IMR-90 (cell line): Measurements from ENCODE around the gene TPPP. TPM values are rescaled to one million over a fixed set of nuclear protein-coding genes. Genes with fewer than 3 reads are reported as not detected.

Experiments
- ATAC-seq: fragments of 200-7000 bp; cut with Tn5 transposase; 2 replicates; pipeline ENCODE4 v1.9.1; 2020; ENCODE audit warnings: low read depth, mild to moderate bottlenecking, moderate library complexity
- BruUV-seq: library from RNA; stranded (reverse); fragments of 400-500 nt; replicated peaks from 2 replicates; lab custom pipeline; 2021; lab: Mats Ljungman, UMichigan
- CTCF ChIA-PET: fragments of 300-600 bp; formaldehyde crosslinking; extraction: SDS; loops from one replicate; lab custom pipeline; 2021; ENCODE audit warnings: antibody characterized with exemption; lab: Yijun Ruan, JAX
- POLR2A ChIA-PET: fragments of 300-600 bp; sonication (Branson Sonifier 250); formaldehyde crosslinking; loops from one replicate; lab custom pipeline; 2022; ENCODE audit warnings: antibody characterized with exemption; ENCODE audit not compliant: unreplicated experiment; lab: Charles Lee
- DNase-seq: peaks from one replicate; pipeline ENCODE4 v3.0.0; 2013
- H2AFZ ChIP-seq: replicated peaks from 2 replicates; pipeline ENCODE3; 2013; ENCODE audit warnings: low read length, mild to moderate bottlenecking; ENCODE audit not compliant: poor library complexity
- H2AK5ac ChIP-seq: 2 replicates; pipeline ENCODE4 v1.6.1; 2013; ENCODE audit warnings: low read depth, low read length, inconsistent platforms
- H2AK9ac ChIP-seq: replicated peaks from 2 replicates; pipeline ENCODE3; 2013; ENCODE audit warnings: mild to moderate bottlenecking, low read depth, low read length, moderate library complexity; ENCODE audit not compliant: poor library complexity
- H2BK120ac ChIP-seq: 2 replicates; pipeline ENCODE4 v1.6.1; 2013; ENCODE audit warnings: low read depth, low read length, inconsistent platforms
- H2BK15ac ChIP-seq: 3 replicates; pipeline ENCODE4 v1.6.1; 2013; ENCODE audit warnings: low read depth, low read length, inconsistent platforms
- H2BK20ac ChIP-seq: 2 replicates; pipeline ENCODE4 v1.6.1; 2013; ENCODE audit warnings: low read depth, mild to moderate bottlenecking, inconsistent platforms, low read length, moderate library complexity
- H2BK5ac ChIP-seq: 2 replicates; pipeline ENCODE4 v1.6.1; 2013; ENCODE audit warnings: mild to moderate bottlenecking, low read depth, low read length, inconsistent platforms; ENCODE audit not compliant: poor library complexity, severe bottlenecking
- H3K14ac ChIP-seq: replicated peaks from 2 replicates; pipeline ENCODE4 v1.6.1; 2013; ENCODE audit warnings: low read depth, low read length, inconsistent platforms
- H3K18ac ChIP-seq: 2 replicates; pipeline ENCODE4 v1.6.1; 2013; ENCODE audit warnings: low read depth, low read length, control low read depth
- H3K23ac ChIP-seq: 2 replicates; pipeline ENCODE4 v1.6.1; 2013; ENCODE audit warnings: low read depth, low read length, inconsistent platforms
- H3K27ac ChIP-seq: 2 replicates; pipeline ENCODE4 v1.5.1; 2013; ENCODE audit warnings: mild to moderate bottlenecking, control low read depth, low read length; ENCODE audit not compliant: insufficient read depth
- H3K27me3 ChIP-seq: 2 replicates; pipeline ENCODE4 v1.6.1; 2013; ENCODE audit warnings: low read length; ENCODE audit not compliant: control insufficient read depth, insufficient read depth
- H3K36me3 ChIP-seq: 2 replicates; pipeline ENCODE4 v1.6.1; 2013; ENCODE audit warnings: low read length, mixed read lengths; ENCODE audit not compliant: control insufficient read depth, insufficient read depth
- H3K4ac ChIP-seq: 2 replicates; pipeline ENCODE4 v1.6.1; 2013; ENCODE audit warnings: low read depth, low read length, inconsistent platforms
- H3K4me1 ChIP-seq: 2 replicates; pipeline ENCODE4 v1.6.1; 2013; ENCODE audit warnings: low read length, mixed read lengths; ENCODE audit not compliant: control insufficient read depth, insufficient read depth
- H3K4me2 ChIP-seq: 2 replicates; pipeline ENCODE4 v1.6.1; 2013; ENCODE audit warnings: low read depth, mild to moderate bottlenecking, control low read depth, low read length, moderate library complexity
- H3K4me3 ChIP-seq: 2 replicates; pipeline ENCODE4 v1.5.1; 2013; ENCODE audit warnings: low read depth, mild to moderate bottlenecking, control low read depth, low read length, moderate library complexity; ENCODE audit not compliant: insufficient read depth
- H3K56ac ChIP-seq: 2 replicates; pipeline ENCODE4 v1.6.1; 2013; ENCODE audit warnings: low read length, inconsistent platforms; ENCODE audit not compliant: insufficient read depth; ENCODE audit errors: extremely low read depth
- H3K79me1 ChIP-seq, 2 experiments: 2 replicates each; pipeline ENCODE4 v1.6.1; 2013; ENCODE audit warnings: low read length in 2 of 2, inconsistent platforms in 1 of 2, low read depth in 1 of 2
- H3K9ac ChIP-seq: 2 replicates; pipeline ENCODE4 v1.6.1; 2013; ENCODE audit warnings: low read depth, low read length, control low read depth
- H3K9me1 ChIP-seq: 2 replicates; pipeline ENCODE4 v1.6.1; 2013; ENCODE audit warnings: low read length, inconsistent platforms; ENCODE audit not compliant: insufficient read depth
- H3K9me3 ChIP-seq: 2 replicates; pipeline ENCODE4 v1.6.1; 2013; ENCODE audit warnings: low read length; ENCODE audit not compliant: control insufficient read depth, insufficient read depth
- H4K20me1 ChIP-seq: 2 replicates; pipeline ENCODE4 v1.6.1; 2013; ENCODE audit warnings: low read length, inconsistent platforms; ENCODE audit not compliant: insufficient read depth
- H4K5ac ChIP-seq: 2 replicates; pipeline ENCODE4 v1.6.1; 2013; ENCODE audit warnings: mild to moderate bottlenecking, low read depth, low read length, control low read depth
- H4K8ac ChIP-seq, 2 experiments: 2 replicates each; pipeline ENCODE4 v1.6.1; 2013; ENCODE audit warnings: low read depth in 2 of 2, low read length in 2 of 2, control low read depth in 1 of 2, inconsistent platforms in 1 of 2
- H4K91ac ChIP-seq: 2 replicates; pipeline ENCODE4 v1.6.1; 2013; ENCODE audit warnings: low read depth, low read length, inconsistent platforms; ENCODE audit not compliant: insufficient read depth
- CEBPB ChIP-seq: IDR thresholded peaks from 2 replicates; pipeline ENCODE4 v1.6.1; 2012; ENCODE audit warnings: low read depth, low read length, improper control_type of control experiment
- CTCF ChIP-seq: conservative IDR thresholded peaks from 2 replicates; pipeline ENCODE4 v1.5.1; 2012; ENCODE audit warnings: mild to moderate bottlenecking, low read depth, low read length, improper control_type of control experiment
- POLR2A ChIP-seq: IDR thresholded peaks from 2 replicates; pipeline ENCODE4 v1.6.1; 2012; ENCODE audit warnings: mild to moderate bottlenecking, low read depth, low read length
- WGBS, 2 experiments: methylation state at CpG; one replicate each; pipeline versions ENCODE4 v1.1.5 to v1.1.7; 2013; ENCODE audit warnings: missing lambda C conversion rate in 2 of 2; ENCODE audit not compliant: insufficient read length in 1 of 2; ENCODE audit errors: extremely low coverage in 2 of 2; 5-methylcytosine and 5-hydroxymethylcytosine counted together
- dilution Hi-C: fragments of 300-500 bp; cut with HindIII; formaldehyde crosslinking; loops from one replicate; pipeline ENCODE4 v1.14.3; 2018; ENCODE audit warnings: low sequenced_read_pairs; ENCODE audit not compliant: unreplicated experiment
- in situ Hi-C: fragments of 300-500 bp; cut with MboI; formaldehyde crosslinking; loops from 3 replicates; pipeline ENCODE4 v1.14.3; 2019; ENCODE audit warnings: low sequenced_read_pairs, inconsistent platforms, mixed read lengths
- intact Hi-C: fragments of 100-400 bp; cut with micrococcal nuclease; formaldehyde crosslinking; loops from 2 replicates; pipeline ENCODE4 v1.10.0; 2022
- polyA plus RNA-seq, 3 experiments: library from polyadenylated mRNA; depleted of rRNA; stranded (reverse); fragments of >200 nt; gene quantifications; 2 replicates each; pipeline ENCODE4 v1.2.3, GENCODE V29; 2012; ENCODE audit warnings: low replicate concordance in 1 of 3
- total RNA-seq: library from RNA; depleted of rRNA; stranded (reverse); fragments of >200 nt; gene quantifications from 2 replicates; pipeline ENCODE4 v1.2.3, GENCODE V29; 2012

The TPPP gene
- total and polyA plus RNA-seq, 2 of the 4 experiments (the other 2 are of a cell fraction) = under 0.01 to 0.07 TPM

GRCh38 chr5:618450-618849, 74.7 kb downstream of the TPPP start:
- in situ Hi-C loops (no loop called here), dilution Hi-C loops (no loop called here)
- TF ChIP-seq POLR2A (no peak), CTCF (no peak), CEBPB (peak; percentile 78)

More at GRCh38 chr5:618450-618849, 74.7 kb downstream of the TPPP start:
- no peak for ATAC-seq
- no peaks in the 10 kb centered on the region for H3K4me1 ChIP-seq
- no peak for DNase-seq
- no peaks in the 10 kb centered on the region for H3K27me3 ChIP-seq
- no peak overlapping the region for H2AK5ac ChIP-seq
- H3K23ac ChIP-seq = no peak overlapping the region
- no peak overlapping the region for H3K4ac ChIP-seq
- no peak overlapping the region for H4K91ac ChIP-seq
- H3K14ac ChIP-seq = no peak overlapping the region
- H3K9ac ChIP-seq = no peak overlapping the region
- no peak overlapping the region for H2BK20ac ChIP-seq
- no peak overlapping the region for H2BK15ac ChIP-seq
- no peak overlapping the region for H2BK5ac ChIP-seq
- ChIA-PET POLR2A (no interaction called here), CTCF (no interaction called here)
- no peaks in the 10 kb centered on the region for H4K20me1 ChIP-seq
- no peak overlapping the region for H2AK9ac ChIP-seq
- intact Hi-C loops = loop anchor here (10.0 kb wide), 1 partner anchor 304 kb away; no protein-coding TSS in a partner anchor
- no peak overlapping the region for H3K18ac ChIP-seq
- H2AFZ ChIP-seq = no peak overlapping the region
- H3K4me2 ChIP-seq = no peak overlapping the region
- H2BK120ac ChIP-seq = no peak overlapping the region
- H3K27ac ChIP-seq = no peak overlapping the region
- no peaks in the 10 kb centered on the region for H3K9me1 ChIP-seq
- H3K79me1 ChIP-seq = peaks cover 17 to 19% of the 10 kb centered on the region in 2 experiments
- no peak overlapping the region for H4K5ac ChIP-seq
- no TSS peak for BruUV-seq
- H3K36me3 ChIP-seq = peaks cover 8% of the 10 kb centered on the region
- H3K9me3 ChIP-seq = no peaks in the 10 kb centered on the region
- H4K8ac ChIP-seq = no peak overlapping the region
- H3K56ac ChIP-seq = no peak overlapping the region
- H3K4me3 ChIP-seq = no peak overlapping the region
- WGBS, 2 experiments = 100% methylated on average over 2 of the region's 5 CpGs; no CpG with 5 or more reads in 1 of the 2 experiments
